Measurements from ENCODE around the gene PGR. TPM values are rescaled to one million over a fixed set of nuclear protein-coding genes. Genes with fewer than 3 reads are reported as not detected.

Gene PGR
- polyA plus RNA-seq, 2 of the 4 experiments (the other 2 are of a cell fraction) = not detected

DNA sequence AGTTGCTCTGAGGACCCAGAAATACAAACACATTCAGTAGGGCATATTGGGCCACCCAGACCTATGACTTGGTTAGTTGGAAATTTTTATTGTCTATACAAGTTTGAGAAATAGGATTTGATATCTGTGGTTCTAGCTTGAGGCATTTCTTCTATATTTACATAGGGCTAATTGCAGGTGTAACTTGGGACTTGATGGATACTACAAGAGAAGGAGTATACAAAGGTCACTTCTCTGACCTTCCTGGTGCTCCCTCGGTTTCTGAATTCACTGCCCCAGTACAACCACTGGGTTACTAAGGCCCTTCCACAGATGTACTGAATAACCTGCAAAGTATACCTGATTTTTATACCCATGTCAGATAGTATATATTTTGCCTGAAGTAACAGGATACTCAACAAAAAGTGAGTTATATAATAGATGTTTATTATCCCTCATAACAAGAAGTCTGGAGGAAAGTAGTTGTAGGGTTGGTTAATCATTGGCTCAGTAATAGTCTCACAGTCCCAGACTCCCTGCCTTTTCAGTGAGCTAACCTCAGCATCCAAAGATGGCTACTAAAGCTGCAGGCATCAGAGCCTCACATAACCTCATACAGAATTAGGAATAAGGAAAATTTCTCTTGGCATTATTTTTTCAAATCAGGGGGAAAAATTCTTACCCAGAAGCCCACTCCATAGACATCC is 8.8 kb upstream of the PGR start (continued):
- TF ChIP-seq, protein P1, sequence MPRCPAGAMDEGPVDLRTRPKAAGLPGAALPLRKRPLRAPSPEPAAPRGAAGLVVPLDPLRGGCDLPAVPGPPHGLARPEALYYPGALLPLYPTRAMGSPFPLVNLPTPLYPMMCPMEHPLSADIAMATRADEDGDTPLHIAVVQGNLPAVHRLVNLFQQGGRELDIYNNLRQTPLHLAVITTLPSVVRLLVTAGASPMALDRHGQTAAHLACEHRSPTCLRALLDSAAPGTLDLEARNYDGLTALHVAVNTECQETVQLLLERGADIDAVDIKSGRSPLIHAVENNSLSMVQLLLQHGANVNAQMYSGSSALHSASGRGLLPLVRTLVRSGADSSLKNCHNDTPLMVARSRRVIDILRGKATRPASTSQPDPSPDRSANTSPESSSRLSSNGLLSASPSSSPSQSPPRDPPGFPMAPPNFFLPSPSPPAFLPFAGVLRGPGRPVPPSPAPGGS (IDR thresholded peaks at IDR 0.05) = no peak
- TF ChIP-seq, protein P2, sequence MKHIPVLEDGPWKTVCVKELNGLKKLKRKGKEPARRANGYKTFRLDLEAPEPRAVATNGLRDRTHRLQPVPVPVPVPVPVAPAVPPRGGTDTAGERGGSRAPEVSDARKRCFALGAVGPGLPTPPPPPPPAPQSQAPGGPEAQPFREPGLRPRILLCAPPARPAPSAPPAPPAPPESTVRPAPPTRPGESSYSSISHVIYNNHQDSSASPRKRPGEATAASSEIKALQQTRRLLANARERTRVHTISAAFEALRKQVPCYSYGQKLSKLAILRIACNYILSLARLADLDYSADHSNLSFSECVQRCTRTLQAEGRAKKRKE (CRISPR knock-in tag; IDR thresholded peaks at IDR 0.05; ENCODE audit: low read depth) = no peak
- no peak for TF ChIP-seq HEYL (CRISPR knock-in tag; IDR thresholded peaks at IDR 0.05)

DNA sequence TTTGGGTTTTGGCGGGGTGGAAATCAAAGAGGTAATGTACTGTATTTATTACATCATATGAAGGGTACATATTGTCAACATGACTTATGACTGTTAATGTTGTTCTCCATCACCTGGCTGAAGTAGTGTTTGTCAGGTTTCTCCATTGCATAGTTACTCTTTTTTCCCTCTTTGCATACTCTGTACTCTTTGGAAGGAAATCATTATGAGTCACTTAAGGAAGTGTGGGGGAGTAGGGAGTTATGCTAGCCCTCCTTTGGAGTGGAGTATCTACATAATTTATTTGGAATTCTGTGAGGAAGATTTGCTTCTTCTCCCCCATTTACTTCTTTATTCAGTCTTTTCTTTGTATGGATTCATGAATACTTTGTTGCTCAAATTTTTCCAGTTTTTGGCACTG is 3.6 kb upstream of the PGR start:
- H3K4me3 ChIP-seq = no peak overlapping the region
- no peak for FAIRE-seq
- H3K9me3 ChIP-seq = no peaks in the 10 kb centered on the region; the same call in 2 of the 3 replicates
- no peak for DNase-seq (ENCODE audit: low read depth in 1 of 2, low spot score in 1 of 2)
- TF ChIP-seq POLR2AphosphoS2 (conservative IDR thresholded peaks at IDR 0.05; ENCODE audit: low read length) (no peak), PHF8 (IDR thresholded peaks at IDR 0.05; ENCODE audit: borderline replicate concordance, low read depth) (no peak), ZFP36 (IDR thresholded peaks at IDR 0.05; ENCODE audit: borderline replicate concordance, partially characterized antibody) (no peak), ZC3H11A (IDR thresholded peaks at IDR 0.05) (no peak), HOXB5 (CRISPR knock-in tag; IDR thresholded peaks at IDR 0.05) (no peak), FOSL2 (IDR thresholded peaks at IDR 0.05) (no peak), FOSL2 (CRISPR knock-in tag; IDR thresholded peaks at IDR 0.05) (no peak), GATA3 (IDR thresholded peaks at IDR 0.05; ENCODE audit: borderline replicate concordance) (no peak), CBX2 (IDR thresholded peaks at IDR 0.05; ENCODE audit: borderline replicate concordance, low read depth) (no peak), HOXB13 (CRISPR knock-in tag; IDR thresholded peaks at IDR 0.05; ENCODE audit: low read depth) (no peak), MAFK (IDR thresholded peaks at IDR 0.05; ENCODE audit: partially characterized antibody) (no peak)
- TF ChIP-seq, protein P2 (CRISPR knock-in tag; IDR thresholded peaks at IDR 0.05; ENCODE audit: low read depth) = no peak
- ATAC-seq = no peak
- H3K4me1 ChIP-seq = 0 out of 3 replicates have a peak, but pooled peaks cover 1% of the 10 kb centered on the region
- POLR2A ChIA-PET = no interaction called here
- WGBS (ENCODE audit: missing lambda C conversion rate) = 0% methylated on average over 1 of the region's 1 CpG
- CTCF ChIA-PET = no interaction called here
- H3K27ac ChIP-seq = no peak overlapping the region
- no peak overlapping the region for H3K4me2 ChIP-seq

DNA sequence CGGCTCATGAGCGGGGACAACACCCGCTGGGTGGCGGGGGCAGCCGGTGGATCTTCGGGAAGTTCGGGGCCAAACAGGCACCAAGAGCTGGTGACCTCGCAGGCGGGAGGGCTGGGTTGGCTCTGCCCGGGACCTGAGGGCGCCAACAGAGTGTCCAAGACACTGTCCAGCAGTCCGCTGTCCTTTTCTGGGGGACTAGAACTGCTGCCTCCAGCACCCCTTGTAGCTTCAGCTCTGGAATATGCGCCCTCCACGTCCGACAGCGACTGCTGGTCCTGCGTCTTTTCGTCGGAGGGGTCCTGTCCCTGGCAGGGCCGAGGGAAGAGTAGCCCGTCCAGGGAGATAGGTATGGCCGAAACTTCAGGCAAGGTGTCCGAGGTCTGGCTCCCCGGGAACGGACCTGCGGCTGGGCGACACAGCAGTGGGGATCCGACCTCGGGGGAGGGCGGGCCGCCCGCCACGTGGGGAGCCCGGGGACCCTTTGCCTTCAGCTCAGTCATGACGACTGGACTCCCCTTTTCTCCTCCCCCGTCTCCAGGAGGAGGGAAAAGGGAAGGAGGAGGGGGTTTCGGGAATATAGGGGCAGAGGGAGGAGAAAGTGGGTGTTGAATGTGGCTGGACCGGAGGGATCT is 926 bp downstream of the PGR start:
- peak overlapping the region; percentile 88 for H3K4me2 ChIP-seq
- H3K4me3 ChIP-seq = peak overlapping the region; percentile 47; the same call in 2 of the 3 replicates
- TF ChIP-seq MYC (IDR thresholded peaks at IDR 0.05; ENCODE audit: borderline replicate concordance, low read length) = no peak
- TF ChIP-seq ZFP36 (IDR thresholded peaks at IDR 0.05; ENCODE audit: borderline replicate concordance, partially characterized antibody) = no peak
- no peak for TF ChIP-seq FOSL2 (IDR thresholded peaks at IDR 0.05)
- no peak for TF ChIP-seq FOSL2 (CRISPR knock-in tag; IDR thresholded peaks at IDR 0.05)
- TF ChIP-seq RCOR1 (IDR thresholded peaks at IDR 0.05; ENCODE audit: low read depth, low read length) = no peak
- DNase-seq (ENCODE audit: low read depth in 1 of 2, low spot score in 1 of 2) = no peak
- ChIA-PET POLR2A (no interaction called here), CTCF (no interaction called here)
- 0 out of 3 replicates have a peak, but pooled peaks cover 6% of the 10 kb centered on the region for H3K4me1 ChIP-seq
- WGBS (ENCODE audit: missing lambda C conversion rate) = no CpG with 5 or more reads among the region's 38 CpGs
- ATAC-seq = peak; percentile 27 to 48; a peak in 3 of 6 replicates
- H3K9me3 ChIP-seq = no peaks in the 10 kb centered on the region; the same call in 2 of the 3 replicates
- no peak for FAIRE-seq
- H3K27ac ChIP-seq = no peak overlapping the region
